Liver (tissue), 9 donors: ENCODE measurements around the gene GGN. TPM values are rescaled to one million over a fixed set of nuclear protein-coding genes. Genes with fewer than 3 reads are reported as not detected.

Source experiments
- DNase-seq: peaks from one replicate; pipeline ENCODE4 v3.0.0-alpha.2; 2017; ENCODE audit warnings: low spot score
- H3K27ac ChIP-seq, 2 donors: one replicate each; pipeline ENCODE4 v1.7.0; 2013; ENCODE audit warnings: inconsistent platforms in 2 of 2, low read length in 2 of 2, control low read depth in 1 of 2, low read depth in 1 of 2, mild to moderate bottlenecking in 1 of 2
- H3K27me3 ChIP-seq, 4 donors: one replicate each; pipeline versions ENCODE4 v1.6.1 to v1.7.0; 2013; ENCODE audit warnings: low read length in 3 of 4, inconsistent platforms in 1 of 4, mild to moderate bottlenecking in 1 of 4, moderate library complexity in 1 of 4; ENCODE audit not compliant: control insufficient read depth in 4 of 4, insufficient read depth in 4 of 4
- H3K36me3 ChIP-seq, 4 donors: one replicate each; pipeline versions ENCODE4 v1.6.1 to v1.7.0; 2013; ENCODE audit warnings: low read length in 3 of 4, mild to moderate bottlenecking in 3 of 4, low read depth in 1 of 4, moderate library complexity in 1 of 4; ENCODE audit not compliant: control insufficient read depth in 4 of 4, insufficient read depth in 3 of 4
- H3K4me1 ChIP-seq, 4 donors: one replicate each; pipeline versions ENCODE4 v1.6.1 to v1.7.0; 2013; ENCODE audit warnings: low read length in 3 of 4, mild to moderate bottlenecking in 3 of 4, moderate library complexity in 1 of 4; ENCODE audit not compliant: control insufficient read depth in 4 of 4, insufficient read depth in 4 of 4
- H3K4me3 ChIP-seq, 3 donors: one replicate each; pipeline versions ENCODE4 v1.6.1 to v1.7.0; 2013; ENCODE audit warnings: low read length in 3 of 3, control low read depth in 1 of 3, low read depth in 1 of 3, mild to moderate bottlenecking in 1 of 3
- H3K9ac ChIP-seq, 2 donors: one replicate each; pipeline ENCODE4 v1.7.0; 2013; ENCODE audit warnings: low read length in 2 of 2, mild to moderate bottlenecking in 2 of 2, moderate library complexity in 2 of 2, control low read depth in 1 of 2, low read depth in 1 of 2
- H3K9me3 ChIP-seq, 4 donors: one replicate each; pipeline versions ENCODE4 v1.6.1 to v1.7.0; 2013; ENCODE audit warnings: low read length in 3 of 4; ENCODE audit not compliant: control insufficient read depth in 4 of 4
- EGR1 ChIP-seq, 2 donors: IDR thresholded peaks; 2 replicates each; pipeline ENCODE4 v1.6.1; 2016 to 2018; ENCODE audit warnings: antibody characterized with exemption in 2 of 2, low read depth in 2 of 2
- FOXA1 ChIP-seq: IDR thresholded peaks from 2 replicates; pipeline ENCODE4 v1.6.1; 2016; ENCODE audit warnings: antibody characterized with exemption
- HNF4G ChIP-seq: IDR thresholded peaks from 2 replicates; pipeline ENCODE4 v1.6.1; 2016; ENCODE audit warnings: antibody characterized with exemption
- JUND ChIP-seq, 2 donors: IDR thresholded peaks; 2 replicates each; pipeline ENCODE4 v1.6.1; 2016; ENCODE audit warnings: antibody characterized with exemption in 2 of 2
- NR2F2 ChIP-seq: IDR thresholded peaks from 2 replicates; pipeline ENCODE4 v1.6.1; 2016; ENCODE audit warnings: antibody characterized with exemption
- RAD21 ChIP-seq, 2 donors: IDR thresholded peaks; 2 replicates each; pipeline ENCODE4 v1.6.1; 2016; ENCODE audit warnings: antibody characterized with exemption in 2 of 2, mild to moderate bottlenecking in 2 of 2
- SP1 ChIP-seq: IDR thresholded peaks from 2 replicates; pipeline ENCODE4 v1.6.1; 2018; ENCODE audit warnings: antibody characterized with exemption, mild to moderate bottlenecking
- TAF1 ChIP-seq: conservative IDR thresholded peaks from 2 replicates; pipeline ENCODE4 v1.6.1; 2016; ENCODE audit warnings: antibody characterized with exemption, mild to moderate bottlenecking
- YY1 ChIP-seq: IDR thresholded peaks from 2 replicates; pipeline ENCODE4 v1.6.1; 2016; ENCODE audit warnings: antibody characterized with exemption, mild to moderate bottlenecking
- WGBS: extraction: QIAGEN DNeasy Blood & Tissue Kit; methylation state at CpG from one replicate; pipeline ENCODE4 v1.1.7; 2013; 5-methylcytosine and 5-hydroxymethylcytosine counted together
- polyA plus RNA-seq, 2 donors: library from polyadenylated mRNA; stranded (reverse) in 1 of 2; unstranded in 1 of 2; fragments of 200-250 nt in 1 of 2; fragments of >200 nt in 1 of 2; fragmentation: Nextera tagmentation in 1 of 2; extraction: Ambion mirVana in 1 of 2; gene quantifications; one replicate each; pipeline versions ENCODE4 v1.2.1 to v1.2.3, GENCODE V29; 2013 to 2015
- total RNA-seq, 2 donors: library from RNA; depleted of rRNA; stranded (reverse); fragments of >200 nt; gene quantifications; one replicate each; pipeline ENCODE4 v1.2.3, GENCODE V29; 2014
- TF ChIP-seq, protein P1 (sequence below): fragments of 150-350 bp; IDR thresholded peaks from 2 replicates; pipeline ENCODE4 v1.5.1; 2017; ENCODE audit warnings: improper control_type of control experiment, low read depth, low read length; ENCODE audit not compliant: missing input control
- TF ChIP-seq, protein P2 (sequence below): IDR thresholded peaks from 2 replicates; pipeline ENCODE4 v1.6.1; 2016; ENCODE audit warnings: antibody characterized with exemption, mild to moderate bottlenecking
- TF ChIP-seq, protein P3 (sequence below): IDR thresholded peaks from 2 replicates; pipeline ENCODE4 v1.6.1; 2016; ENCODE audit warnings: antibody characterized with exemption
- TF ChIP-seq, protein P4 (sequence below): IDR thresholded peaks from 2 replicates; pipeline ENCODE4 v1.6.1; 2016; ENCODE audit warnings: antibody characterized with exemption
- TF ChIP-seq, protein P5 (sequence below): IDR thresholded peaks from 2 replicates; pipeline ENCODE4 v1.6.1; 2016; ENCODE audit warnings: antibody characterized with exemption
- donor health status: healthy.
- donor health status: healthy.
- donor health status: healthy.
- donor health status: healthy.
- donor health status: healthy.

GGN gene
- total and polyA plus RNA-seq, 4 donors, result not detected

DNA sequence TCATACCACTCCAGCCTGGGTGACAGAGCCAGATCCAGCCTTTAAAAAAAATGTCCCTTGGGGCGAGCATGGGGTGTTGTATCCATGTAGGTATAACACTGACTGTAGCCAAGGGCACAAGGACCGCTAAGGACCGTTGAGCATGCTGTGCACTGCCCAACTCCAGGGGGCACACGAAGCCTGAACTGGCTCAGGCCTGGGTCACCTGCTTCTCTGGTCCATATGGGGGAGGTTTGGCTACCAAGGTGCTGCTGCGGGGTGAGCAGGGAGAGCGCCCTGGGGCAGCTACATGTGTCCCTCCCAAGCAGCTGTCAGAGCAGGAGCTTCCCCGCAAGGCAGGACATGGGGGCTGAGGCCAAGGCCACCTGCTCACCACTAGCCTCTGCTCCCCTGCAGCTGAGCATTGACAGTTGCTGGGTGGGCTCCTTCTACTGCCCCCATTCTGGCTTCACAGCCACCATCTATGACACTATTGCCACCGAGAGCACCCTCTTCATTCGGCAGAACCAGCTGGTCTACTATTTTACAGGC, 35.9 kb downstream of the GGN start:
- 74% methylated on average over 9 of the region's 9 CpGs for WGBS
- no peak overlapping the region for H3K27ac ChIP-seq
- H3K9ac ChIP-seq, result no peak overlapping the region
- TF ChIP-seq, protein P1, sequence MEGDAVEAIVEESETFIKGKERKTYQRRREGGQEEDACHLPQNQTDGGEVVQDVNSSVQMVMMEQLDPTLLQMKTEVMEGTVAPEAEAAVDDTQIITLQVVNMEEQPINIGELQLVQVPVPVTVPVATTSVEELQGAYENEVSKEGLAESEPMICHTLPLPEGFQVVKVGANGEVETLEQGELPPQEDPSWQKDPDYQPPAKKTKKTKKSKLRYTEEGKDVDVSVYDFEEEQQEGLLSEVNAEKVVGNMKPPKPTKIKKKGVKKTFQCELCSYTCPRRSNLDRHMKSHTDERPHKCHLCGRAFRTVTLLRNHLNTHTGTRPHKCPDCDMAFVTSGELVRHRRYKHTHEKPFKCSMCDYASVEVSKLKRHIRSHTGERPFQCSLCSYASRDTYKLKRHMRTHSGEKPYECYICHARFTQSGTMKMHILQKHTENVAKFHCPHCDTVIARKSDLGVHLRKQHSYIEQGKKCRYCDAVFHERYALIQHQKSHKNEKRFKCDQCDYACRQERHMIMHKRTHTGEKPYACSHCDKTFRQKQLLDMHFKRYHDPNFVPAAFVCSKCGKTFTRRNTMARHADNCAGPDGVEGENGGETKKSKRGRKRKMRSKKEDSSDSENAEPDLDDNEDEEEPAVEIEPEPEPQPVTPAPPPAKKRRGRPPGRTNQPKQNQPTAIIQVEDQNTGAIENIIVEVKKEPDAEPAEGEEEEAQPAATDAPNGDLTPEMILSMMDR, result no peak
- no peak for TF ChIP-seq EGR1 (IDR thresholded peaks at IDR 0.05; ENCODE audit: low read depth in 2 of 2)
- TF ChIP-seq, protein P2, sequence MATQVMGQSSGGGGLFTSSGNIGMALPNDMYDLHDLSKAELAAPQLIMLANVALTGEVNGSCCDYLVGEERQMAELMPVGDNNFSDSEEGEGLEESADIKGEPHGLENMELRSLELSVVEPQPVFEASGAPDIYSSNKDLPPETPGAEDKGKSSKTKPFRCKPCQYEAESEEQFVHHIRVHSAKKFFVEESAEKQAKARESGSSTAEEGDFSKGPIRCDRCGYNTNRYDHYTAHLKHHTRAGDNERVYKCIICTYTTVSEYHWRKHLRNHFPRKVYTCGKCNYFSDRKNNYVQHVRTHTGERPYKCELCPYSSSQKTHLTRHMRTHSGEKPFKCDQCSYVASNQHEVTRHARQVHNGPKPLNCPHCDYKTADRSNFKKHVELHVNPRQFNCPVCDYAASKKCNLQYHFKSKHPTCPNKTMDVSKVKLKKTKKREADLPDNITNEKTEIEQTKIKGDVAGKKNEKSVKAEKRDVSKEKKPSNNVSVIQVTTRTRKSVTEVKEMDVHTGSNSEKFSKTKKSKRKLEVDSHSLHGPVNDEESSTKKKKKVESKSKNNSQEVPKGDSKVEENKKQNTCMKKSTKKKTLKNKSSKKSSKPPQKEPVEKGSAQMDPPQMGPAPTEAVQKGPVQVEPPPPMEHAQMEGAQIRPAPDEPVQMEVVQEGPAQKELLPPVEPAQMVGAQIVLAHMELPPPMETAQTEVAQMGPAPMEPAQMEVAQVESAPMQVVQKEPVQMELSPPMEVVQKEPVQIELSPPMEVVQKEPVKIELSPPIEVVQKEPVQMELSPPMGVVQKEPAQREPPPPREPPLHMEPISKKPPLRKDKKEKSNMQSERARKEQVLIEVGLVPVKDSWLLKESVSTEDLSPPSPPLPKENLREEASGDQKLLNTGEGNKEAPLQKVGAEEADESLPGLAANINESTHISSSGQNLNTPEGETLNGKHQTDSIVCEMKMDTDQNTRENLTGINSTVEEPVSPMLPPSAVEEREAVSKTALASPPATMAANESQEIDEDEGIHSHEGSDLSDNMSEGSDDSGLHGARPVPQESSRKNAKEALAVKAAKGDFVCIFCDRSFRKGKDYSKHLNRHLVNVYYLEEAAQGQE, result no peak
- no peak for TF ChIP-seq JUND (IDR thresholded peaks at IDR 0.05)
- no peak for TF ChIP-seq SP1
- TF ChIP-seq, protein P3, sequence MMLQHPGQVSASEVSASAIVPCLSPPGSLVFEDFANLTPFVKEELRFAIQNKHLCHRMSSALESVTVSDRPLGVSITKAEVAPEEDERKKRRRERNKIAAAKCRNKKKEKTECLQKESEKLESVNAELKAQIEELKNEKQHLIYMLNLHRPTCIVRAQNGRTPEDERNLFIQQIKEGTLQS, result no peak
- no peak for TF ChIP-seq HNF4G
- TF ChIP-seq, protein P4, sequence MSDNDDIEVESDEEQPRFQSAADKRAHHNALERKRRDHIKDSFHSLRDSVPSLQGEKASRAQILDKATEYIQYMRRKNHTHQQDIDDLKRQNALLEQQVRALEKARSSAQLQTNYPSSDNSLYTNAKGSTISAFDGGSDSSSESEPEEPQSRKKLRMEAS, result no peak
- TF ChIP-seq NR2F2, result no peak
- no peak for TF ChIP-seq RAD21 (IDR thresholded peaks at IDR 0.05)
- H3K9me3 ChIP-seq, result no peaks in the 10 kb centered on the region
- H3K4me1 ChIP-seq, result no peaks in the 10 kb centered on the region
- no peak overlapping the region for H3K4me3 ChIP-seq
- DNase-seq, result no peak
- peaks cover 0 to 8% (median 0%) of the 10 kb centered on the region in 4 donors for H3K27me3 ChIP-seq
- no peaks in the 10 kb centered on the region for H3K36me3 ChIP-seq

DNA sequence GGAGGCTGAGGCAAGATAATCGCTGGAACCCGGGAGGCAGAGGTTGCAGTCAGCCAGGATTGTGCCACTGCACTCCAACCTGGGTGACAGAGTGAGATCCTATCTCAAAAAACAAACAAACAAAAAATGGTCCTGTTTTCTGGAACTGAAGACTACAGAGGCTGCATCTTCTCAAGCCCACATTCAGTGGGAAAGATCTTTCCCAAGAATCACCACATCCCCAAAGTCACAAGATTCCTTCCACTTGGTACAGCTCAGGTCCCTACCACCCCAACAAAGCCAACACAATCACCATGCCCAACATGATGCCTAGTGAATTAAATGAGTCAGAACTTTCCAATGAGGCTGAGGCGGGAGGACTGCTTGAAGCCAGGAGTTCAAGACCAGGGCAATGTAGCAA, 37.0 kb downstream of the GGN start:
- no peaks in the 10 kb centered on the region for H3K4me1 ChIP-seq
- H3K4me3 ChIP-seq, result no peak overlapping the region
- TF ChIP-seq TAF1 (no peak), NR2F2 (no peak), HNF4G (no peak), FOXA1 (no peak), JUND (IDR thresholded peaks at IDR 0.05) (no peak), YY1 (no peak)
- TF ChIP-seq, protein P5, sequence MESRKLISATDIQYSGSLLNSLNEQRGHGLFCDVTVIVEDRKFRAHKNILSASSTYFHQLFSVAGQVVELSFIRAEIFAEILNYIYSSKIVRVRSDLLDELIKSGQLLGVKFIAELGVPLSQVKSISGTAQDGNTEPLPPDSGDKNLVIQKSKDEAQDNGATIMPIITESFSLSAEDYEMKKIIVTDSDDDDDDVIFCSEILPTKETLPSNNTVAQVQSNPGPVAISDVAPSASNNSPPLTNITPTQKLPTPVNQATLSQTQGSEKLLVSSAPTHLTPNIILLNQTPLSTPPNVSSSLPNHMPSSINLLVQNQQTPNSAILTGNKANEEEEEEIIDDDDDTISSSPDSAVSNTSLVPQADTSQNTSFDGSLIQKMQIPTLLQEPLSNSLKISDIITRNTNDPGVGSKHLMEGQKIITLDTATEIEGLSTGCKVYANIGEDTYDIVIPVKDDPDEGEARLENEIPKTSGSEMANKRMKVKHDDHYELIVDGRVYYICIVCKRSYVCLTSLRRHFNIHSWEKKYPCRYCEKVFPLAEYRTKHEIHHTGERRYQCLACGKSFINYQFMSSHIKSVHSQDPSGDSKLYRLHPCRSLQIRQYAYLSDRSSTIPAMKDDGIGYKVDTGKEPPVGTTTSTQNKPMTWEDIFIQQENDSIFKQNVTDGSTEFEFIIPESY, result no peak
- TF ChIP-seq, protein P4, result no peak
- TF ChIP-seq, protein P2, result no peak
- TF ChIP-seq, protein P1, result no peak
- no peak overlapping the region for H3K9ac ChIP-seq
- H3K9me3 ChIP-seq, result no peaks in the 10 kb centered on the region
- no peaks in the 10 kb centered on the region for H3K36me3 ChIP-seq
- DNase-seq, result no peak
- no peak overlapping the region for H3K27ac ChIP-seq
- peaks cover 0 to 8% (median 0%) of the 10 kb centered on the region in 4 donors for H3K27me3 ChIP-seq
- WGBS, result 73% methylated on average over 3 of the region's 3 CpGs
